ENCODE measurements around the gene RCOR2.

GRCh38 chr11:63879598-63880402 lies 37.2 kb downstream of the RCOR2 start:
- TF ChIP-seq CTCF (IDR thresholded peaks at IDR 0.05; ENCODE audit: low read length), result no peak
- TF ChIP-seq EZH2phosphoT487 (IDR thresholded peaks at IDR 0.05; ENCODE audit: low read length), result no peak
